ENCODE results near the gene CDH4.

GRCh38 chr20:61941721-61942405, 689.8 kb downstream of the CDH4 start:
- TF ChIP-seq, protein P1, sequence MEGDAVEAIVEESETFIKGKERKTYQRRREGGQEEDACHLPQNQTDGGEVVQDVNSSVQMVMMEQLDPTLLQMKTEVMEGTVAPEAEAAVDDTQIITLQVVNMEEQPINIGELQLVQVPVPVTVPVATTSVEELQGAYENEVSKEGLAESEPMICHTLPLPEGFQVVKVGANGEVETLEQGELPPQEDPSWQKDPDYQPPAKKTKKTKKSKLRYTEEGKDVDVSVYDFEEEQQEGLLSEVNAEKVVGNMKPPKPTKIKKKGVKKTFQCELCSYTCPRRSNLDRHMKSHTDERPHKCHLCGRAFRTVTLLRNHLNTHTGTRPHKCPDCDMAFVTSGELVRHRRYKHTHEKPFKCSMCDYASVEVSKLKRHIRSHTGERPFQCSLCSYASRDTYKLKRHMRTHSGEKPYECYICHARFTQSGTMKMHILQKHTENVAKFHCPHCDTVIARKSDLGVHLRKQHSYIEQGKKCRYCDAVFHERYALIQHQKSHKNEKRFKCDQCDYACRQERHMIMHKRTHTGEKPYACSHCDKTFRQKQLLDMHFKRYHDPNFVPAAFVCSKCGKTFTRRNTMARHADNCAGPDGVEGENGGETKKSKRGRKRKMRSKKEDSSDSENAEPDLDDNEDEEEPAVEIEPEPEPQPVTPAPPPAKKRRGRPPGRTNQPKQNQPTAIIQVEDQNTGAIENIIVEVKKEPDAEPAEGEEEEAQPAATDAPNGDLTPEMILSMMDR (IDR thresholded peaks at IDR 0.05) = no peak
- no peak for TF ChIP-seq ZFX (IDR thresholded peaks at IDR 0.05; ENCODE audit: borderline replicate concordance)
